GM23248 (cell line): ENCODE data around the gene CFAP65.

Experiments
- EZH2 ChIP-seq: fragments of 200-600 bp; sonication (generic); IDR thresholded peaks from 2 replicates; pipeline ENCODE4 v1.6.1; 2018; ENCODE audit warnings: antibody characterized with exemption, mild to moderate bottlenecking; ENCODE audit not compliant: insufficient read depth, poor library complexity, severe bottlenecking
- EZH2phosphoT487 ChIP-seq: fragments of 200-600 bp; sonication (generic); IDR thresholded peaks from 2 replicates; pipeline ENCODE4 v1.6.1; 2018; ENCODE audit warnings: antibody characterized with exemption, moderate library complexity, mild to moderate bottlenecking, low read depth; ENCODE audit not compliant: insufficient read depth

GRCh38 chr2:219042750-219043149 is 1.4 kb upstream of the CFAP65 start:
- TF ChIP-seq EZH2 (no peak), EZH2phosphoT487 (no peak)
